LNCAP (cell line): ENCODE results near the gene FURIN.
A peak's percentile ranks its signal among the peaks of the same experiment; 100 is the strongest.

Experiments
- TF ChIP-seq, protein P1 (sequence below): fragments of 450-650 bp; IDR thresholded peaks from 2 replicates; pipeline ENCODE4 v1.5.1; 2017; ENCODE audit warnings: mild to moderate bottlenecking

The FURIN gene

DNA sequence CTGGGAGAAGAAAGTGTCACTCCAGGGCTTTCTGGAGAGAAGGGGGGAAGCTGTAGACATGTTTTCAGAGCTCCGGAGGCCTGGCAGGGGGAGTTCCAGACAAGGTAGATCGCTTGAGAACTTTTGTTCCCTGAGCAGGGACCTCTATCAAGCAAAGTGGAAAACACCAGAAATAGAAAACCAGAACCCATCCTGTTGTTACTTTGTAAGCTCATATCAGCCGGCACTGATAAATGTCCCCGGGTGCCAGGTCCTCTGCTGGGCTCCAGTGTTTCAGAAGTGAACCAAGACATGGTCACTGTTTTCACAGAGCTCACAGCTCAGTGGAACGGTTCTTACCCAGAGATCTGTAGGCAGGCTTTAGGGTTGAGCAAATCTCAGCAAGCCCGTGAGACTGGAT, 50.4 kb downstream of the FURIN start:
- TF ChIP-seq, protein P1, sequence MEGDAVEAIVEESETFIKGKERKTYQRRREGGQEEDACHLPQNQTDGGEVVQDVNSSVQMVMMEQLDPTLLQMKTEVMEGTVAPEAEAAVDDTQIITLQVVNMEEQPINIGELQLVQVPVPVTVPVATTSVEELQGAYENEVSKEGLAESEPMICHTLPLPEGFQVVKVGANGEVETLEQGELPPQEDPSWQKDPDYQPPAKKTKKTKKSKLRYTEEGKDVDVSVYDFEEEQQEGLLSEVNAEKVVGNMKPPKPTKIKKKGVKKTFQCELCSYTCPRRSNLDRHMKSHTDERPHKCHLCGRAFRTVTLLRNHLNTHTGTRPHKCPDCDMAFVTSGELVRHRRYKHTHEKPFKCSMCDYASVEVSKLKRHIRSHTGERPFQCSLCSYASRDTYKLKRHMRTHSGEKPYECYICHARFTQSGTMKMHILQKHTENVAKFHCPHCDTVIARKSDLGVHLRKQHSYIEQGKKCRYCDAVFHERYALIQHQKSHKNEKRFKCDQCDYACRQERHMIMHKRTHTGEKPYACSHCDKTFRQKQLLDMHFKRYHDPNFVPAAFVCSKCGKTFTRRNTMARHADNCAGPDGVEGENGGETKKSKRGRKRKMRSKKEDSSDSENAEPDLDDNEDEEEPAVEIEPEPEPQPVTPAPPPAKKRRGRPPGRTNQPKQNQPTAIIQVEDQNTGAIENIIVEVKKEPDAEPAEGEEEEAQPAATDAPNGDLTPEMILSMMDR = no peak

DNA sequence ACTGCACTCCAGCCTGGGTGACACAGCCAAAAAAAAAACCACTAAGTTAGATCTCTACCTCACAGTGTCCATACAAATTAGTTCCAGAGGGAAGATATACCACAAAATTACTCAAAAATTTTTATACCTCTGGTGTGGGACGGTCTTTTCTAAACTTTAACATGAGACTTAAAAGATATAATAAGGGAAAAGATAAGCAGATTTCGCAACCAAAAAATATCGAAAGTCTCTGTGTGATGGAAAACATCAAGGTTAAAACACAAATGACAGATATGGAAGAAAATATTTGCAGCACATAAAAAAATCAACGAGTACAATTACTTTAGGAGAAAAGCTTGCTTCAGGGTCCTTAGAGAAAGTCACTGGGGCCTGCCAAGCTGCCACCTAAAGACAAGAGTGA, 53.5 kb downstream of the FURIN start:
- TF ChIP-seq, protein P1 = no peak

DNA sequence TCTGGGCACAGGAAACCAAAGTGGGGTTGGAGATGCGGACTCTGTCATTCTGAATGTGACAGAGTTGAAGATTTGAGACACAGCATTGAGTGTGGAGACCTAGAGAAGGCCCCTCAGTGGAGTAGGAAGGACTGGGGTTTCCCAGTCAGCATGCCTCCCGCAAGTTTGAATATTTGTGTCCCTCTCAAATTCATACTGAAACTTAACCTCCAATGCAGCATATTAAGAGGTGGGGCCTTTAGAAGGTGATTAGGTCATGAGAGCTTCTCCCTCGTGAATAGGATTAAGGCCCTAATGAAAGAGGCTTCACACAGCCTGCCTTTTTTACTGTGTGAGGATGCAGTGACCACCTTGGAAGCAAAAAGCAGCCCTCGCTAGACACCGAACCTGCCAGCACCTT, 56.0 kb downstream of the FURIN start:
- TF ChIP-seq, protein P1 = no peak

DNA sequence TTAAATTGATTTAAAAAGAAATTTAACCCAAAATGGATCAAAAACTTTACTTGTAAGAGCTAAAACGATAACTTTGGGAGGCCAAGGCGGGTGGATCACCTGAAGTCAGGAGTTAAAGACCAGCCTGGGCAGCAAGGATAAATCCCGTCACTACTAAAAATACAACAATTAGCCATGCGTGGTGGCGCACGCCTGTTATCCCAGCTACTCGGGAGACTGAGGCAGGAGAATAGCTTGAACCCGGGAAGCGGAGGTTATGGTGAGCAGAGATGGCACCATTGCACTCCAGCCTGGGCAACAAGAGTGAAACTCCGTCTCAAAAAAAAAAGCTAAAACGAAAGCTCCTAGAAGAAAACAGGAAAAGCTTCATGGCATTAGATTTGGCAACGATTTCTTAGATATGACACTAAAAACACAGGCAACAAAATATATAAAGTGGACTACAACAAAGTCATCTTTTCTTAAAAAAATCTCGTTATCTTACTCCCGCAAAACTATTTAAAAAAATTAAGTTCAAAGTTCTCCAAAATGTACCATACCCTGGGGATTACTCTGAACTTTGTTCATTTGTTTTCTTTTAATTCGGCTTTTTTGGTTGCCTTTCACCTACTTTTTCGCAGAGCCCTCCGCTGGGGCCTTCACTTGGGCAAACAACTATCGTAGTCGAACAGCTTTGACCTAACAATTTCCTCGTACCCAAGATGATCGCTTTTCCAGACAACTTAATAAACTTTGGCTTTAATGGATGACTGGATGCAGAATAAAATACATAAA, 61.0 kb downstream of the FURIN start:
- TF ChIP-seq, protein P1 = no peak

DNA sequence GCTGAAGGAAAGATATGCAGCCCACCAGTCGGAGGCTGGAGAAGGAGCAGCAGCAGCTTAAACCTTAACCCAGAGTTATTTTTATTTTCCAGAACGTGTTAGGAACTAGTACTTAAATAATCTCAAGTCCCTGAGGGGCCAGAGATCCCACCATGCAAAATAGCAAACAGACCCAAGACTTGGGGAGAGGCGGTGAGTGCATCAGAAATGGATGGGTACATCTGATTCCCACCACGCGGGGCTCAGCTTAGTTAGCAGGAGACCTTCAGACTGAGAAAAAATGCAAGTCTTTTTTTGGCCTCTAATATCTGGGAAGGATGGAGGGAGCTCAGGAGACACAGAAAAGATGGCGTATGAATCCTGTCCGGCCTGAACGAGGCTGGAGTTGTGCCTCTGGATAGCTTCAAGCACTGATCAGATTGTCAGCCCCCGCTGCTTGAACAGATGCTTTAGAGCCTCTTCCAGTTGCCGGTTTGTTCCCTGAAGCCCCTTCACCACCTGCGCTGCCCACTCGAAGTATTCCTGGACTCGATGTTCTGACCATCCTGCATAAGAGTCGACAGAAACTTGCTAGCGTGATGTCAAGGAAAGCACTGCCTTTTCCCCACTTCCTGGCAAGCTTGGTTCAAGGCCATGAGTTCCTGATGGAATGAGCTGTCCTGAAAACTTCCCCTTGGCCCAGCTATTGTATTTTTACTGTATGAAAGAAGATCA, 62.6 kb downstream of the FURIN start:
- TF ChIP-seq, protein P1 = no peak

DNA sequence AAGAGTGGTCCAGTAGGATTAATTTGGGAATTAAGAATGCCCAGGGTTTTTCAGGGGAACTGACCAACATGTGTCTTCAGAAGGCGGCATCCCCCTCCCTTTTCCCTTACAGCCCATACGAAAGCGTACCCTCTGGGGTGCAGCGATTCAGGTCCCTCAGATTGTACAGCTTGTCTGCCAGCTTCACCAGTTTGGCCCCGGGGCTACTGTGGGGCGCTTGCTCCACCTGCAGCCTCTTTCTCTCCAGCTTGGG, 63.1 kb downstream of the FURIN start:
- TF ChIP-seq, protein P1 = no peak

DNA sequence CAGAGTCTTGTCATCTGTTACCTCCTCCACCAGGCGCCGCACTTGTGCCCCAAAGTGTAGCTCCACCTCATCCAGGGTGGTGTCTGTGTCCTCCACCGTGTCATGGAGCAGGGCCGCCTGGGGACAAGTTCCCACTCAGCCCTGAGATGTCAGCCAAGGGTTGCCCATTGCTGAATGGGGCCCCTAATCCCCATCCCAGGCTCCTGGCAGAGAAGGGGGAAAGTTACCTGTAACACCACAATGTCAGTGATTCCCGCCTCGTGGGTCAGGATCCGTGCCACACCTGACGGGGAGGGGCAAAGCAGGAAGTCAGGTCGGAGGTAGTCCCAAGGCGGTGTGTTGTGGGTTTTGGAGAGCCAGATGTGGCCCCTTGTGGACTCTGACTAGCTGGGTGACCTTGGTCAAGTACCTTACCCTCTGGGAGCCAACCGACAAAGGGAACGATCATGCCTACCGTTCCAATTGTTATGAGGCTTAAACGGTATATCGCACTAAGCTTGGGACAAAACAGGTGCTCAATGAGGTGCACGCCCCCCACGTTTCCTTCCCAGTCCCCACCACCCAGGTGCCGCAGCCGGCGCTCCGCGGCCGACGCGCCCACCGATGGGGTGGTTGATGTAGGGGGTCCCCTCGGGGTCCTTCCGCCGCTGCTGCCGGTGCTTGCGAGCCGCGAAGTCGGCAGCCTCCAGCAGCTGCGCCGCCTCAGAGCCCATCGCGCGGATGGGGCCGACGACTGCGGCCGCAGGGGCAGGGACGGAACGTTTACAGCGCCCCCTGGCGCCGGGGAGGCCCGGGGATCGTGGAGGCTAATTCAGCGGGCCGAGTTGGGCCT, 63.7 kb downstream of the FURIN start, which contains the start of gene HDDC3:
Gene HDDC3 (minus strand): TSS at position 722 of the 832 bp plus-strand sequence. CDS start 9 bp downstream, at position 713.
- TF ChIP-seq, protein P1 = peak; percentile 97
